Transverse colon (tissue), 4 donors: ENCODE measurements around the gene CARMIL1. TPM values are rescaled to one million over a fixed set of nuclear protein-coding genes. Genes with fewer than 3 reads are reported as not detected.

Experiments used
- DNase-seq: peaks from one replicate; pipeline ENCODE4 v3.0.0-alpha.2; 2019
- H3K27ac ChIP-seq, 4 donors: fragments of 200-600 bp; sonication (generic); 2 replicates each; pipeline ENCODE4 v1.5.1; 2016 to 2018; ENCODE audit warnings: inconsistent platforms in 4 of 4
- H3K27me3 ChIP-seq: fragments of 200-600 bp; sonication (generic); 2 replicates; pipeline ENCODE4 v1.5.1; 2017; ENCODE audit warnings: inconsistent platforms
- H3K36me3 ChIP-seq, 4 donors: fragments of 200-600 bp; sonication (generic); 2 replicates each; pipeline ENCODE4 v1.5.1; 2017 to 2019; ENCODE audit warnings: inconsistent platforms in 4 of 4
- H3K4me1 ChIP-seq, 4 donors: fragments of 200-600 bp; sonication (generic); 2 replicates each; pipeline ENCODE4 v1.5.1; 2017 to 2020; ENCODE audit warnings: inconsistent platforms in 4 of 4
- H3K4me3 ChIP-seq, 4 donors: fragments of 200-600 bp; sonication (generic); 1 replicate in 1 of 4; 2 replicates in 3 of 4; pipeline versions ENCODE4 v1.5.1 to v1.6.1; 2017 to 2019; ENCODE audit warnings: inconsistent platforms in 4 of 4
- H3K9me3 ChIP-seq, 2 donors: fragments of 200-600 bp; sonication (generic); 2 replicates each; pipeline ENCODE4 v1.5.1; 2017 to 2019; ENCODE audit warnings: inconsistent platforms in 2 of 2
- EP300 ChIP-seq: sonication (generic); formaldehyde crosslinking; IDR thresholded peaks from one replicate; pipeline ENCODE4 v1.6.1; 2017; ENCODE audit warnings: antibody characterized with exemption, low read depth
- POLR2A ChIP-seq: fragments of 450-650 bp; IDR thresholded peaks from one replicate; pipeline ENCODE4 v1.6.1; 2016; ENCODE audit warnings: antibody characterized with exemption, mild to moderate bottlenecking, moderate library complexity
- POLR2AphosphoS5 ChIP-seq, 3 donors: sonication (generic); formaldehyde crosslinking; IDR thresholded peaks; one replicate each; pipeline ENCODE4 v1.6.1; 2016; ENCODE audit warnings: antibody characterized with exemption in 3 of 3
- WGBS, 2 donors: methylation state at CpG; one replicate each; pipeline ENCODE4 v1.1.5; 2018; ENCODE audit warnings: low coverage in 1 of 2; 5-methylcytosine and 5-hydroxymethylcytosine counted together
- in situ Hi-C, 4 donors: fragments of 200-750 bp; cut with MboI; loops; one replicate each; pipeline versions ENCODE4 v1.15.0 to v1.15.1; 2017; ENCODE audit warnings: low sequenced_read_pairs in 3 of 4, low pct_ligation_motif_present in 1 of 4, low pct_unique_long_range_greater_than_20kb in 1 of 4
- intact Hi-C: fragments of 100-400 bp; cut with DNase I; formaldehyde crosslinking; loops from one replicate; pipeline ENCODE4 v1.15.1; 2023; ENCODE audit warnings: low total_unique reads
- total RNA-seq, 4 donors: library from RNA; depleted of rRNA; stranded (reverse); fragments of >200 nt; gene quantifications; one replicate each; pipeline ENCODE4 v1.1.0, GENCODE V29; 2016
- TF ChIP-seq, protein P1 (sequence below), 5 experiments: fragments of 200-600 bp in 3 of 5; fragments of 450-650 bp in 2 of 5; sonication (generic) in 3 of 5; IDR thresholded peaks; 1 replicate in 2 of 5; 2 replicates in 3 of 5; pipeline ENCODE4 v1.5.1; 2016 to 2017; ENCODE audit warnings: antibody characterized with exemption in 5 of 5, inconsistent platforms in 3 of 5, mild to moderate bottlenecking in 2 of 5, moderate library complexity in 1 of 5

Gene CARMIL1
- total RNA-seq, 4 donors from 2014 or later = 25.1 to 93.5 (median 61.0) TPM

GRCh38 chr6:25333471-25333870 is 54.3 kb downstream of the CARMIL1 start:
- Histone ChIP-seq H3K27ac (no peak overlapping the region), H3K9me3 (no peaks in the 10 kb centered on the region), H3K27me3 (no peaks in the 10 kb centered on the region), H3K4me3 (no peak overlapping the region), H3K4me1 (peaks cover 4 to 70% (median 31%) of the 10 kb centered on the region in 4 donors), H3K36me3 (no peaks in the 10 kb centered on the region)
- 60 to 90% methylated on average over 1 to 3 of the region's 3 CpGs for WGBS, 2 donors
- no peak for TF ChIP-seq EP300
- TF ChIP-seq, protein P1, sequence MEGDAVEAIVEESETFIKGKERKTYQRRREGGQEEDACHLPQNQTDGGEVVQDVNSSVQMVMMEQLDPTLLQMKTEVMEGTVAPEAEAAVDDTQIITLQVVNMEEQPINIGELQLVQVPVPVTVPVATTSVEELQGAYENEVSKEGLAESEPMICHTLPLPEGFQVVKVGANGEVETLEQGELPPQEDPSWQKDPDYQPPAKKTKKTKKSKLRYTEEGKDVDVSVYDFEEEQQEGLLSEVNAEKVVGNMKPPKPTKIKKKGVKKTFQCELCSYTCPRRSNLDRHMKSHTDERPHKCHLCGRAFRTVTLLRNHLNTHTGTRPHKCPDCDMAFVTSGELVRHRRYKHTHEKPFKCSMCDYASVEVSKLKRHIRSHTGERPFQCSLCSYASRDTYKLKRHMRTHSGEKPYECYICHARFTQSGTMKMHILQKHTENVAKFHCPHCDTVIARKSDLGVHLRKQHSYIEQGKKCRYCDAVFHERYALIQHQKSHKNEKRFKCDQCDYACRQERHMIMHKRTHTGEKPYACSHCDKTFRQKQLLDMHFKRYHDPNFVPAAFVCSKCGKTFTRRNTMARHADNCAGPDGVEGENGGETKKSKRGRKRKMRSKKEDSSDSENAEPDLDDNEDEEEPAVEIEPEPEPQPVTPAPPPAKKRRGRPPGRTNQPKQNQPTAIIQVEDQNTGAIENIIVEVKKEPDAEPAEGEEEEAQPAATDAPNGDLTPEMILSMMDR (IDR thresholded peaks at IDR 0.05) = no peak
- TF ChIP-seq POLR2AphosphoS5 (IDR thresholded peaks at IDR 0.05) = no peak
- no peak for DNase-seq
- intact Hi-C loops = no loop called here
- in situ Hi-C loops = no loop called here

DNA sequence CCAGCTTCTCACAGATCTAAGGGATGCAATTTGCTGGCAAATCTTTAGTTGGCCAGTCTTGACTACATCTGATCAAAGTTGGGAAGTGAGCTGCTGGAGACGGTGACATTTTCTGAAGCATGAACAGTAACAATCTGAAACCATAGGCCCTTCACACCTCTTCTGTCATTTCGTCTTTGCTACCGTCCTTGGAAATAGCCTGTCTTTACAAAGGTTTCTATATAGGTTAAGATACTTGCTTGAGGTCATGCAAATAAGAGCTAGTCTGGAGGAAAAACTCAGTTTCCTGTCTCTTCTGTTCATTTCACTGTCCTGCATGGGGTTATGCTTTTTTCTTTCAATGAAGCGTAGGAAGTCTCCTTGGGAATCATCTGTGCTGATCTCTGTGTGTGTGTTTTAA is 55.6 kb downstream of the CARMIL1 start:
- TF ChIP-seq EP300 (no peak), POLR2A (no peak), POLR2AphosphoS5 (IDR thresholded peaks at IDR 0.05) (no peak)
- TF ChIP-seq, protein P1 (IDR thresholded peaks at IDR 0.05) = no peak
- intact Hi-C loops (no loop called here), in situ Hi-C loops (no loop called here)
- WGBS, 2 donors = 66 to 88% methylated on average over 4 of the region's 4 CpGs
- Histone ChIP-seq H3K9me3 (no peaks in the 10 kb centered on the region), H3K36me3 (no peaks in the 10 kb centered on the region), H3K27me3 (no peaks in the 10 kb centered on the region), H3K4me1 (peaks cover 4 to 74% (median 36%) of the 10 kb centered on the region in 4 donors), H3K4me3 (no peak overlapping the region), H3K27ac (no peak overlapping the region)
- DNase-seq = no peak

GRCh38 chr6:25336996-25337395 is 57.8 kb downstream of the CARMIL1 start:
- Histone ChIP-seq H3K4me3 (no peak overlapping the region), H3K27me3 (no peaks in the 10 kb centered on the region), H3K9me3 (no peaks in the 10 kb centered on the region), H3K4me1 (peaks cover 4 to 78% (median 35%) of the 10 kb centered on the region in 4 donors), H3K27ac (peak overlapping the region; percentile 49 to 71 (median 52)), H3K36me3 (no peaks in the 10 kb centered on the region)
- WGBS, 2 donors = 40 to 59% methylated on average over 2 of the region's 2 CpGs
- TF ChIP-seq, protein P1 (IDR thresholded peaks at IDR 0.05) = no peak
- no peak for TF ChIP-seq EP300
- no peak for TF ChIP-seq POLR2AphosphoS5 (IDR thresholded peaks at IDR 0.05)
- no peak for TF ChIP-seq POLR2A
- in situ Hi-C loops = no loop called here
- DNase-seq = no peak
- intact Hi-C loops = no loop called here

GRCh38 chr6:25337431-25337830 is 58.3 kb downstream of the CARMIL1 start:
- peaks cover 4 to 82% (median 34%) of the 10 kb centered on the region in 4 donors for H3K4me1 ChIP-seq
- in situ Hi-C loops (no loop called here), intact Hi-C loops (no loop called here)
- peak overlapping the region; percentile 49 to 71 (median 52) for H3K27ac ChIP-seq
- H3K27me3 ChIP-seq = no peaks in the 10 kb centered on the region
- no peaks in the 10 kb centered on the region for H3K36me3 ChIP-seq
- no peak overlapping the region for H3K4me3 ChIP-seq
- TF ChIP-seq EP300 (no peak), POLR2AphosphoS5 (IDR thresholded peaks at IDR 0.05) (no peak)
- TF ChIP-seq, protein P1 (IDR thresholded peaks at IDR 0.05) = no peak
- WGBS, 2 donors = 70 to 75% methylated on average over 4 of the region's 4 CpGs
- H3K9me3 ChIP-seq = no peaks in the 10 kb centered on the region
- no peak for DNase-seq
